Small intestine (tissue), 7 donors: Measurements from ENCODE around the gene MEG3. TPM values are rescaled to one million over a fixed set of nuclear protein-coding genes. Genes with fewer than 3 reads are reported as not detected.

Experiments
- DNase-seq, 2 donors: peaks; one replicate each; pipeline versions ENCODE4 v3.0.0 to v3.0.0-alpha.2; 2013
- FAIRE-seq: peaks from 2 replicates; lab custom pipeline; 2012; peaks lifted over from hg19 to GRCh38; lab: Jason Lieb, UNC
- H3K27ac ChIP-seq, 3 donors: one replicate each; pipeline ENCODE4 v1.5.1; 2013; ENCODE audit warnings: low read length in 2 of 3, mild to moderate bottlenecking in 2 of 3, control low read depth in 1 of 3, inconsistent platforms in 1 of 3, low read depth in 1 of 3, moderate library complexity in 1 of 3
- H3K27me3 ChIP-seq, 3 donors: one replicate each; pipeline ENCODE4 v1.6.1; 2013; ENCODE audit warnings: low read length in 3 of 3, inconsistent platforms in 1 of 3; ENCODE audit not compliant: control insufficient read depth in 3 of 3, insufficient read depth in 3 of 3
- H3K36me3 ChIP-seq, 3 donors: one replicate each; pipeline ENCODE4 v1.6.1; 2013; ENCODE audit warnings: low read length in 3 of 3, inconsistent platforms in 1 of 3, low read depth in 1 of 3, mild to moderate bottlenecking in 1 of 3, moderate library complexity in 1 of 3; ENCODE audit not compliant: control insufficient read depth in 3 of 3, insufficient read depth in 2 of 3
- H3K4me1 ChIP-seq, 3 donors: one replicate each; pipeline ENCODE4 v1.6.1; 2013; ENCODE audit warnings: low read length in 2 of 3, inconsistent platforms in 1 of 3, low read depth in 1 of 3, mild to moderate bottlenecking in 1 of 3, moderate library complexity in 1 of 3; ENCODE audit not compliant: control insufficient read depth in 3 of 3, insufficient read depth in 2 of 3
- H3K4me3 ChIP-seq, 3 donors: one replicate each; pipeline ENCODE4 v1.5.1; 2013; ENCODE audit warnings: low read length in 3 of 3, control low read depth in 1 of 3, inconsistent platforms in 1 of 3, low read depth in 1 of 3, mild to moderate bottlenecking in 1 of 3, moderate library complexity in 1 of 3
- H3K9me3 ChIP-seq, 2 donors: one replicate each; pipeline ENCODE4 v1.6.1; 2013; ENCODE audit warnings: low read depth in 1 of 2, low read length in 1 of 2; ENCODE audit not compliant: control insufficient read depth in 2 of 2, insufficient read depth in 1 of 2
- WGBS, 3 donors: extraction: QIAGEN DNeasy Blood & Tissue Kit; methylation state at CpG; one replicate each; pipeline ENCODE4 v1.1.7; 2013; 5-methylcytosine and 5-hydroxymethylcytosine counted together
- polyA plus RNA-seq, 4 donors: library from polyadenylated mRNA; stranded (reverse) in 3 of 4; unstranded in 1 of 4; fragments of 200-250 nt in 3 of 4; fragments of 120-200 nt in 1 of 4; gene quantifications; one replicate each; pipeline versions ENCODE4 v1.2.1 to v1.2.3, GENCODE V29; 2013
- donor health status: healthy with polysubstance abuse.
- donor health status: control.
- donor health status: control.
- donor health status: Bipolar disorder and iron deficiency.
- donor health status: healthy.

Gene MEG3
- polyA plus RNA-seq, 4 donors: 5.1 to 86.5 (median 14.6) TPM

DNA sequence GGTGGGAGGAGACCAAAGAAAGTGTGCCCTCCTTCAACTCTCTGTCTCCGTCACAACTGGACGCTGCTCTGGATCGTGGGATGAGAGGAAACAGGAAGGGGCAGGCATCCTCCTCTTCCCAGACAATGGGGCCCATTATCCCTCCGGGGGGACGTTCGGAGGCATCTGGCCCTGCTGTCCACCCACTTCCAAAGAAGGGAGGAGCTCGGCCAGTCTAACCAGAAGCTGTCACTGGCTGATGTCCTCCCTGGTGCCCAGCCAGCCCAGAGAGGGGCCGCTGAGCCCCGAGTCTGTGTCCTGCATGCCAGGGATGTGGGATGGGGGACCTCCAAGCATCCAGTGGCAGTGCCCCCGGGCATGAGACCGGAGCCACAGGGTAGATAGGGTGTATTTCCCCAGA is 39.8 kb upstream of the MEG3 start:
- no peaks in the 10 kb centered on the region for H3K36me3 ChIP-seq
- FAIRE-seq (no peak), DNase-seq (no peak)
- no peaks in the 10 kb centered on the region for H3K9me3 ChIP-seq
- no peak overlapping the region for H3K27ac ChIP-seq
- no peaks in the 10 kb centered on the region for H3K4me1 ChIP-seq
- no peaks in the 10 kb centered on the region for H3K27me3 ChIP-seq
- 59 to 71% (median 64%) methylated on average over 11 of the region's 11 CpGs for whole genome bisulfite sequencing, 3 donors
- no peak overlapping the region for H3K4me3 ChIP-seq

DNA sequence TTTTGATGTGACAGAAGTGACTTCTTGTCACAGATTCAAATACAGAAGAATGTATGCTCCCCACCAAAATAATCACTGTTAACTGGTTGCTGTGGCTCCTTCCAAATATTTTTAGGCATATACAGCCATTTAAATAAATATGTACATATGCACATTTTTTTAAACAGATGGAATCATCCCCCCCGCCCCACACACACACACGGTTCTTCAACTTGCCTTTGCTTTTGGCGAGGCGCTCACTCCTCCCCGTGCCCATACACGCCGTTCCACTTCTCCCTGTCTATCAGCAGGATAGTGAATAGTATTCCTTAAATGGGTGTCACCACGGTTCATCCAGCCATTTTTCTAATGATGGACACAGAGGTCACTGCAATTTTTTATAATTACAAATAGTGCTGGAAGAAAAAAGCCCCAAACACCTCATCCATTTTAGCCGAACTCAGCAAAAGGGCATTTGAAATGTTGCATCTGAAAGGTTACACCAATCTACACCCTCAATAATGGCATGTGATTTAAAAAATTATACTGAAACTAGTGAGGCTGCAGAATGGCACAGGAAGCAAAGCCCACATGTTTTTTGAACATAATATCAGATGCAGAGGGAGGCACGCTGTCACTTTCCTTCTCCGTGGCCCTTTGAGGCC is 39.2 kb upstream of the MEG3 start:
- no peak for DNase-seq
- no peaks in the 10 kb centered on the region for H3K9me3 ChIP-seq
- H3K4me1 ChIP-seq: no peaks in the 10 kb centered on the region
- H3K27ac ChIP-seq: no peak overlapping the region
- no peak for FAIRE-seq
- no peaks in the 10 kb centered on the region for H3K27me3 ChIP-seq
- WGBS, 3 donors: 73 to 79% (median 77%) methylated on average over 11 of the region's 11 CpGs
- H3K36me3 ChIP-seq: no peaks in the 10 kb centered on the region
- H3K4me3 ChIP-seq: no peak overlapping the region

DNA sequence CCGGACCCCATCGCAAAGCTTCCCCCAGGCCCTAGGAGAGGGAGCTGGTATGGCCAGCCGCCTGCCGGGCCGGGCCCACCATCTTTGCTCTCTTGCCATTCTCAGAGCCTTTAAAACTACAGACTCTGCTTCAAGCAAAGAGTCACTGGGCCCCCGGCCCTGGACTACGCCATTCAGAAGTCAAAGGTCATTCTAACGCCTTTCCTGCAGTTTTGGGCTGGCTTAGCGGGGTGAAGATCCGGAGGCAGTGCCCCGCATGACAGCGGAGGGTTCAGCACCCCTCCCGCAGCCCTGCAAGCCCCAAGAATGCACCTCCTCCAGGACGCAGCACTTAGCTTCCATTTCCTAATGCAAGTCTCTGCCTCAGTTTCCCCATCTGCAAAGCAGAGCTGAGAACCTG is 38.3 kb upstream of the MEG3 start:
- no peak for FAIRE-seq
- no peak for DNase-seq
- no peaks in the 10 kb centered on the region for H3K4me1 ChIP-seq
- no peak overlapping the region for H3K4me3 ChIP-seq
- no peaks in the 10 kb centered on the region for H3K9me3 ChIP-seq
- H3K27ac ChIP-seq: no peak overlapping the region
- WGBS, 3 donors: 77 to 90% (median 83%) methylated on average over 14 of the region's 14 CpGs
- H3K36me3 ChIP-seq: no peaks in the 10 kb centered on the region
- no peaks in the 10 kb centered on the region for H3K27me3 ChIP-seq

DNA sequence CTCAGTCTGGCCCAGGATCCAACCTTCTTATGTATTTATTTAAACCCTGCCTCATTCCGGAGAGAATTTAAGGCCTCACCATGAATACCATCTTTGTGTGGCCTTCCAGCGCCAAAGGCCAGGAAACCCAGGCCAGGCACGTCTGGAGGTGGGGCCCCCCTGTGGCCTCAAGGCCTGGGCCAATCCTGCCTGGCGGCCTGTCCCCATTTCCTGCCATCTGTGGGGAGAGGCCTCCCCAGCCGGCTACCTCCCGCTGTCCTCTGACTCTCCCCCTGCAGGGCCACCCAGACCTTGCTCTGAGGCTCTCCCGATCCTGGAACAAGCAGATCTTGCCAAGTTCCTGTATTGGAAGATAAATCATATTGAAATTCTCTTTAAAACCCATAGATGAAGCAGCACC is 37.4 kb upstream of the MEG3 start:
- no peak overlapping the region for H3K27ac ChIP-seq
- DNase-seq (no peak), FAIRE-seq (no peak)
- H3K4me3 ChIP-seq: no peak overlapping the region
- no peaks in the 10 kb centered on the region for H3K4me1 ChIP-seq
- no peaks in the 10 kb centered on the region for H3K36me3 ChIP-seq
- no peaks in the 10 kb centered on the region for H3K27me3 ChIP-seq
- 60 to 64% (median 61%) methylated on average over 7 of the region's 7 CpGs for WGBS, 3 donors
- H3K9me3 ChIP-seq: no peaks in the 10 kb centered on the region

DNA sequence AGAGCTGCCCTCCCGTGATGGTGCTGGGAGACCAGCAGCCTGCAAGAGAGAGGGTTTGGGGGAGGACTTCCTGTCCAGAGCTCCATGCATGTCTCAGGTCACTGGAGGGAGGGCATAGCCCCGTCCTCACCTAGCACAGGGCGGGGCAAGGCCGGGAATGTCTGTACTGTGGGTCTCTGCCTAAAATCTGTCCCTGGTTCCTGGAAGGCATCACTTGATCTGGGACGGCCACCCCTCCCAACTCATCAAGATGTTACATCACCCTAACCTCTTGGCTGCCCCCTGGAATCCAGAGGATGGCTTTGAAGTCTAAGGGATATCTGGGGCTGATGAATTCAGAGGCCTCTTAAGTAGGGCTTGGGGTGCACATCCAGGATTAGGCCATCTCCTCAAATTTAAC is 37.0 kb upstream of the MEG3 start:
- DNase-seq: no peak
- WGBS, 3 donors: 42 to 64% (median 47%) methylated on average over 5 of the region's 5 CpGs
- H3K9me3 ChIP-seq: no peaks in the 10 kb centered on the region

DNA sequence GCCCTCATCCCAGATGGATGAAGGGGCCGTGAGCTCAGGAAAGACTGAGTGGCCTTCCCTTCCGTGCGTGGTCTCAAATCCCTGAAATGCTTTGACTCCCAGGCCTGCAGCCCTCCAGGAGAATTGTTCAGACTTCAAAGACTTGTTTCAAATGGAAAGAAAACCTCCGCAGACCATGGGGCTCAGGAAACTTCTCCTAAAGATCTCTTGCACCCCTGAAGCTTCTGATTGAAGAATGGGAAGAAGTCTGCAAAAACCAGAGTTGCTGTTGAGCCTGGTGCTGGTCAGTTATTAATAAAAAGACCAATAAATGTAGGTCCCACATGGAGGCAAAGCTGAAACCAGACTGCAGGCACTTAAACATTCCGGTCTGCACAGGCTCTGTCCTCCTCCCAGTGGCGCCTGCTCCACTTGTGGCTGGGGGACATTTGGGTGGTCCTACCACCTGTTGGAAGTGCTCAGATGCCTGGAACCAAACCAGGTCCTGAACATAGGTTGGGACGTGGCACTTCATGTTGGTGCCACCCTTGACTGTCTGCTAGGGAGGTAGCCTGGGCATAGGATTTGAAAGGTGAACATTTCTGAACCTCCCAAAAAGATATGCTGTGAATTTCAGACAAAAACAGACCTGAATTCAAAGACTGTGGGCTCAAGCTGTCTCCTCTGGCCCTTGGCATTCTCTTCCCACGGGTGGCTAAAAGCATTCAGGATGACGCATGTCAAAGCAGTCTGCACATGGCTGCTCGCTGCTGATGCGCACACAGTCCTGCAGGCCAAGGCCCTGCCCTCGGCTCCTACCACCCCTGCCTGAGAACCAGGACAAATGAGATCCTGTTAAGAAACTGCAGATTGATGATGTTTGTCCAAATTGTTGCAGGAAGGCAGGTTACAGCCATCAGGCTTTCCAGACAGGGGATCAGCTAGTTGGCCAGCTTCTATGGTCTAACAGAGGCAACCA is 36.2 kb upstream of the MEG3 start:
- H3K36me3 ChIP-seq: no peaks in the 10 kb centered on the region
- no peak overlapping the region for H3K27ac ChIP-seq
- WGBS, 3 donors: 77 to 89% (median 81%) methylated on average over 12 of the region's 12 CpGs
- H3K4me1 ChIP-seq: no peaks in the 10 kb centered on the region
- no peak overlapping the region for H3K4me3 ChIP-seq
- DNase-seq (no peak), FAIRE-seq (no peak)
- no peaks in the 10 kb centered on the region for H3K9me3 ChIP-seq
- H3K27me3 ChIP-seq: no peaks in the 10 kb centered on the region

More for the DNA sequence above, 37.0 kb upstream of the MEG3 start:
- no peak overlapping the region for H3K27ac ChIP-seq
- H3K4me1 ChIP-seq: no peaks in the 10 kb centered on the region
- no peak overlapping the region for H3K4me3 ChIP-seq
- no peaks in the 10 kb centered on the region for H3K36me3 ChIP-seq
- H3K27me3 ChIP-seq: no peaks in the 10 kb centered on the region
- no peak for FAIRE-seq

DNA sequence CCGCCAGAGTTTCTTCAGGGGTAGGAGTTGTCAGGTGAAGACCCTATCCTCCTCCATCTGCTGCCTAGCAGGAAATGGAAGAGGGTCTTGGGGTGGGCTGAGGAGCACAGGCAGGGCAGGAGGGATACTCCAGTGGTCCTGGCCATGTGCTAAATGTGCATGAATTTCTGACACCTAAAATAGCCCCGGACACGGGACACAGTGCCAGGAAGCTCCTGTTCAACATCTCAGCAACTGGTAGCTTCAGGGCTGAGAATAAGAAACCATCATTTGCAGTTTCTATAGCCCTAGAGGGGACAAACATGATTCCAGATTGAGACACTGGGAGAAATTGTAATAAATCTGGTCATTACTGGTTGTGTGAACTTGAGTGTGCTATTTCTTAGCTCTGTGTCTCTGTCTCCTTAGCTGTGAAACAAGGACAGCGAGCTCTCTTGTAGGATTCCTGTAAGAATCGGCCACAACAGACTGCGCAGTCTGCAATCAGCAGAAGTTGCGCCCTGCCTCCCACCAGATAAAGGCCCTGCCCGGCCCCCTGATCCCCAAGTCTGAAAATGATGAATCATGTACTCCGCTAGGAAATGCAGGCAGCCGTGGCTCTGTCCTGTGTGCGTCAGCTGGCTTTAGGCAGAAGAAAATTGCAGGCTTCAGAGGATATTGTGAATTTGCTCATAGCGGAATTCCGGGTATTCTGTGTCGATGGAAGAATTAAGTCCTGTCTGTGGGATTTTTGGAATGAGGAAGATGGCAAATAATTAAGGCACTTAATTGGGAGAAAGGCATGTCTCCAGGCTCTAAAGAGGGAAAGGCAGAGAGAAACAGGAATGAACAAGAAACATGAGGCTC is 35.2 kb upstream of the MEG3 start:
- Histone ChIP-seq H3K4me1 (no peaks in the 10 kb centered on the region), H3K36me3 (no peaks in the 10 kb centered on the region), H3K27me3 (no peaks in the 10 kb centered on the region), H3K9me3 (no peaks in the 10 kb centered on the region), H3K4me3 (no peak overlapping the region), H3K27ac (no peak overlapping the region)
- WGBS, 3 donors: 82 to 88% (median 84%) methylated on average over 14 of the region's 14 CpGs
- DNase-seq (no peak), FAIRE-seq (no peak)

DNA sequence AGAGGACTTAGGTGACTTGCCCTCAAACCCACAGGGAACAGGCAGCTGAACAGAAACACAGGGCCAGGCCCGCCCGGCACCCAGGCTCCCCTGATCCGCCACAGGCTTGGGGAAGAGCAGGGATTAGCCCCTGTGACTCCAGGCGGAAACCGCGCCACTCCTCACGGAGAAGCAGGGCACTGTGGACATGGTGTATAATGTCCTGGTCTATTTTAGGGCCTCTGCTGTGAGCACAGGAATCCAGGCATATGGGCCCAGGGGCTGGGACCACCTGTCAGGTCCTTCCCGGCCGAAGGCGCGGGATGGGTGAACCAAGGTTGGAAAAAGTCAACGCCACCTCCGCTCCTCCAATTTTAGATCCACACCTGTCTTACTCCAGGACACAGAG is 34.6 kb upstream of the MEG3 start:
- 88 to 94% (median 93%) methylated on average over 12 to 13 of the region's 13 CpGs for WGBS, 3 donors
- FAIRE-seq (no peak), DNase-seq (no peak)
- Histone ChIP-seq H3K4me3 (no peak overlapping the region), H3K9me3 (no peaks in the 10 kb centered on the region), H3K36me3 (no peaks in the 10 kb centered on the region), H3K27ac (no peak overlapping the region), H3K27me3 (no peaks in the 10 kb centered on the region), H3K4me1 (no peaks in the 10 kb centered on the region)
